22Rv1 (cell line): ENCODE data around the gene DNAH10.

Source experiments
- CTCF ChIP-seq: fragments of 450-650 bp; IDR thresholded peaks from 2 replicates; pipeline ENCODE4 v1.5.1; 2017; ENCODE audit warnings: mild to moderate bottlenecking
- ZFX ChIP-seq: fragments of 450-650 bp; IDR thresholded peaks from 2 replicates; pipeline ENCODE4 v1.6.1; 2017; ENCODE audit warnings: antibody characterized with exemption, borderline replicate concordance

GRCh38 chr12:123923038-123923437, 160.9 kb downstream of the DNAH10 start:
- TF ChIP-seq CTCF (no peak), ZFX (no peak)
